HEK293 (cell line): ENCODE measurements around the gene LAMA2.

Source experiments
- CTCF ChIA-PET: fragments of 350-600 bp; formaldehyde crosslinking; extraction: SDS; loops from one replicate; lab custom pipeline; 2021; ENCODE audit warnings: antibody characterized with exemption; lab: Yijun Ruan, JAX
- POLR2A ChIA-PET: fragments of 300-600 bp; formaldehyde crosslinking; extraction: SDS; loops from one replicate; lab custom pipeline; 2020; ENCODE audit warnings: antibody characterized with exemption, inconsistent platforms; lab: Yijun Ruan, JAX
- H3K27ac ChIP-seq: fragments of 200-500 bp; sonication (Bioruptor generic); 2 replicates; pipeline ENCODE4 v1.5.1; 2014; ENCODE audit warnings: low read depth, low read length, control low read depth, inconsistent platforms; ENCODE audit errors: extremely low read depth
- H3K36me3 ChIP-seq, 2 experiments: fragments of 200-500 bp in 1 of 2; sonication (Bioruptor generic) in 1 of 2; 1 replicate in 1 of 2; 2 replicates in 1 of 2; pipeline ENCODE4 v1.5.1; 2014 to 2017; ENCODE audit warnings: inconsistent platforms in 2 of 2, low read length in 2 of 2; ENCODE audit not compliant: control insufficient read depth in 2 of 2, insufficient read depth in 1 of 2
- H3K4me1 ChIP-seq: fragments of 200-500 bp; sonication (Bioruptor generic); 2 replicates; pipeline ENCODE4 v1.5.1; 2014; ENCODE audit warnings: mild to moderate bottlenecking, low read length, inconsistent platforms; ENCODE audit not compliant: control insufficient read depth, insufficient read depth
- H3K4me3 ChIP-seq: 2 replicates; pipeline ENCODE4 v1.5.1; 2011; ENCODE audit warnings: low read depth, mild to moderate bottlenecking, control low read depth, low read length, moderate library complexity
- H3K9me3 ChIP-seq: fragments of 200-500 bp; sonication (Bioruptor generic); 2 replicates; pipeline ENCODE4 v1.5.1; 2014; ENCODE audit warnings: low read depth, low read length, inconsistent platforms; ENCODE audit not compliant: control insufficient read depth, insufficient read depth
- BCL6B ChIP-seq: fragments of 450-650 bp; formaldehyde crosslinking; IDR thresholded peaks from 2 replicates; pipeline ENCODE4 v1.5.1; 2017; ENCODE audit warnings: missing biosample characterization, missing genetic modification characterization
- GLI4 ChIP-seq: fragments of 450-650 bp; formaldehyde crosslinking; IDR thresholded peaks from 2 replicates; pipeline ENCODE4 v1.5.1; 2016; ENCODE audit warnings: missing biosample characterization, missing genetic modification characterization
- KLF16 ChIP-seq: fragments of 450-650 bp; formaldehyde crosslinking; IDR thresholded peaks from 2 replicates; pipeline ENCODE4 v1.5.1; 2017; ENCODE audit warnings: missing biosample characterization, missing genetic modification characterization
- KLF9 ChIP-seq: fragments of 450-650 bp; formaldehyde crosslinking; IDR thresholded peaks from 2 replicates; pipeline ENCODE4 v1.5.1; 2016; ENCODE audit warnings: missing biosample characterization, missing genetic modification characterization, low read depth
- OSR2 ChIP-seq: fragments of 450-650 bp; formaldehyde crosslinking; IDR thresholded peaks from 2 replicates; pipeline ENCODE4 v1.5.1; 2016; ENCODE audit warnings: missing biosample characterization, missing genetic modification characterization
- PBX3 ChIP-seq: sonication (generic); formaldehyde crosslinking; IDR thresholded peaks from 2 replicates; pipeline ENCODE4 v1.8.1; 2022; ENCODE audit warnings: mild to moderate bottlenecking, moderate library complexity, missing genetic modification reagents
- ZBTB20 ChIP-seq: fragments of 450-650 bp; formaldehyde crosslinking; IDR thresholded peaks from 2 replicates; pipeline ENCODE4 v1.5.1; 2016; ENCODE audit warnings: missing biosample characterization, missing genetic modification characterization
- ZBTB7A ChIP-seq: fragments of 450-650 bp; formaldehyde crosslinking; IDR thresholded peaks from 2 replicates; pipeline ENCODE4 v1.5.1; 2016; ENCODE audit warnings: low read depth, missing biosample characterization, missing genetic modification characterization
- ZNF211 ChIP-seq: fragments of 450-650 bp; formaldehyde crosslinking; IDR thresholded peaks from 2 replicates; pipeline ENCODE4 v1.5.1; 2016; ENCODE audit warnings: low read depth, missing biosample characterization, missing genetic modification characterization
- ZNF335 ChIP-seq: fragments of 450-650 bp; formaldehyde crosslinking; conservative IDR thresholded peaks from 2 replicates; pipeline ENCODE4 v1.5.1; 2016; ENCODE audit warnings: missing biosample characterization, missing genetic modification characterization
- ZNF510 ChIP-seq: fragments of 450-650 bp; formaldehyde crosslinking; IDR thresholded peaks from 2 replicates; pipeline ENCODE4 v1.5.1; 2018; ENCODE audit warnings: mild to moderate bottlenecking, missing genetic modification characterization, missing biosample characterization; ENCODE audit not compliant: insufficient replicate concordance
- ZNF514 ChIP-seq: fragments of 450-650 bp; formaldehyde crosslinking; IDR thresholded peaks from 2 replicates; pipeline ENCODE4 v1.5.1; 2016; ENCODE audit warnings: missing biosample characterization, missing genetic modification characterization
- ZNF529 ChIP-seq: fragments of 450-650 bp; formaldehyde crosslinking; IDR thresholded peaks from 2 replicates; pipeline ENCODE4 v1.5.1; 2017; ENCODE audit warnings: missing genetic modification characterization, missing biosample characterization; ENCODE audit not compliant: insufficient replicate concordance
- ZNF596 ChIP-seq: fragments of 450-650 bp; IDR thresholded peaks from 2 replicates; pipeline ENCODE4 v1.5.0; 2018; ENCODE audit warnings: missing biosample characterization, mild to moderate bottlenecking, missing genetic modification characterization, moderate library complexity
- ZNF701 ChIP-seq: fragments of 450-650 bp; formaldehyde crosslinking; IDR thresholded peaks from 2 replicates; pipeline ENCODE4 v1.5.1; 2016; ENCODE audit warnings: missing biosample characterization, missing genetic modification characterization
- ZNF76 ChIP-seq: fragments of 450-650 bp; formaldehyde crosslinking; IDR thresholded peaks from 2 replicates; pipeline ENCODE4; 2016; ENCODE audit warnings: low read depth, missing biosample characterization, missing genetic modification characterization, borderline replicate concordance
- ZSCAN30 ChIP-seq: fragments of 450-650 bp; IDR thresholded peaks from 2 replicates; pipeline ENCODE4 v1.5.1; 2018; ENCODE audit warnings: missing biosample characterization, mild to moderate bottlenecking, missing genetic modification characterization, moderate library complexity
- ZXDB ChIP-seq: fragments of 450-650 bp; formaldehyde crosslinking; IDR thresholded peaks from 2 replicates; pipeline ENCODE4 v1.5.1; 2016; ENCODE audit warnings: missing biosample characterization, missing genetic modification characterization
- TF ChIP-seq, protein P1 (sequence below): fragments of 450-650 bp; formaldehyde crosslinking; IDR thresholded peaks from 2 replicates; pipeline ENCODE4 v1.5.1; 2017; ENCODE audit warnings: missing biosample characterization, missing genetic modification characterization
- TF ChIP-seq, protein P2 (sequence below): fragments of 450-650 bp; formaldehyde crosslinking; conservative IDR thresholded peaks from 2 replicates; pipeline ENCODE4 v1.5.1; 2016; ENCODE audit warnings: low read depth, missing biosample characterization, missing genetic modification characterization

Gene LAMA2

DNA sequence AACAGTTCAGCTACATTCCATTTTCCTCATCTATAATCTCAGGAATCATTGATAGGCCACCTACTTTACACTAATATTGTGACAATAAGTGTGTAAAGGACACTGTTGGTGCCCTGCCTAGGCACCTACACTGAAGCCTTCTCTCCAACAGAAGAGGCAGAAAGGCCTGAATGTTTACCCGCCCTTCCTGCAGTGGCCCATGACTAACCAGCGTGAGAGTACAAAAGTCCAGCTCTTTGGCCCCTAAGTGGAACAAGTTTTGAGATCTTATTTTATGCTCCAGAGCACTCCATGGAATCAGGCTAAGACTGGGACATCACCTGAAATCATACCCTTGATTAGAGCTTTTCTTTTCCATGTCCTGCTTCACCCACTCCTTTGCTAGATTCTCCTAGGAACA lies 467.3 kb downstream of the LAMA2 start:
- no peaks in the 10 kb centered on the region for H3K4me1 ChIP-seq
- CTCF ChIA-PET: interaction anchor here (0.6 to 1.4 kb wide), 2 partner anchors 12 to 542 kb away, joined by 3 read pairs; no protein-coding TSS in a partner anchor
- no peak overlapping the region for H3K4me3 ChIP-seq
- POLR2A ChIA-PET: no interaction called here
- H3K9me3 ChIP-seq: no peaks in the 10 kb centered on the region
- H3K36me3 ChIP-seq: no peaks in the 10 kb centered on the region
- no peak overlapping the region for H3K27ac ChIP-seq
- TF ChIP-seq OSR2 (tag by site-specific recombination): no peak
- no peak for TF ChIP-seq ZNF596 (tag by site-specific recombination)
- TF ChIP-seq ZNF76 (tag by site-specific recombination): no peak
- TF ChIP-seq ZBTB20 (tag by site-specific recombination): no peak
- TF ChIP-seq, protein P1, sequence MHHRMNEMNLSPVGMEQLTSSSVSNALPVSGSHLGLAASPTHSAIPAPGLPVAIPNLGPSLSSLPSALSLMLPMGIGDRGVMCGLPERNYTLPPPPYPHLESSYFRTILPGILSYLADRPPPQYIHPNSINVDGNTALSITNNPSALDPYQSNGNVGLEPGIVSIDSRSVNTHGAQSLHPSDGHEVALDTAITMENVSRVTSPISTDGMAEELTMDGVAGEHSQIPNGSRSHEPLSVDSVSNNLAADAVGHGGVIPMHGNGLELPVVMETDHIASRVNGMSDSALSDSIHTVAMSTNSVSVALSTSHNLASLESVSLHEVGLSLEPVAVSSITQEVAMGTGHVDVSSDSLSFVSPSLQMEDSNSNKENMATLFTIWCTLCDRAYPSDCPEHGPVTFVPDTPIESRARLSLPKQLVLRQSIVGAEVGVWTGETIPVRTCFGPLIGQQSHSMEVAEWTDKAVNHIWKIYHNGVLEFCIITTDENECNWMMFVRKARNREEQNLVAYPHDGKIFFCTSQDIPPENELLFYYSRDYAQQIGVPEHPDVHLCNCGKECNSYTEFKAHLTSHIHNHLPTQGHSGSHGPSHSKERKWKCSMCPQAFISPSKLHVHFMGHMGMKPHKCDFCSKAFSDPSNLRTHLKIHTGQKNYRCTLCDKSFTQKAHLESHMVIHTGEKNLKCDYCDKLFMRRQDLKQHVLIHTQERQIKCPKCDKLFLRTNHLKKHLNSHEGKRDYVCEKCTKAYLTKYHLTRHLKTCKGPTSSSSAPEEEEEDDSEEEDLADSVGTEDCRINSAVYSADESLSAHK: no peak
- no peak for TF ChIP-seq KLF9
- no peak for TF ChIP-seq ZNF510 (tag by site-specific recombination)
- TF ChIP-seq ZXDB (tag by site-specific recombination): no peak
- TF ChIP-seq, protein P2, sequence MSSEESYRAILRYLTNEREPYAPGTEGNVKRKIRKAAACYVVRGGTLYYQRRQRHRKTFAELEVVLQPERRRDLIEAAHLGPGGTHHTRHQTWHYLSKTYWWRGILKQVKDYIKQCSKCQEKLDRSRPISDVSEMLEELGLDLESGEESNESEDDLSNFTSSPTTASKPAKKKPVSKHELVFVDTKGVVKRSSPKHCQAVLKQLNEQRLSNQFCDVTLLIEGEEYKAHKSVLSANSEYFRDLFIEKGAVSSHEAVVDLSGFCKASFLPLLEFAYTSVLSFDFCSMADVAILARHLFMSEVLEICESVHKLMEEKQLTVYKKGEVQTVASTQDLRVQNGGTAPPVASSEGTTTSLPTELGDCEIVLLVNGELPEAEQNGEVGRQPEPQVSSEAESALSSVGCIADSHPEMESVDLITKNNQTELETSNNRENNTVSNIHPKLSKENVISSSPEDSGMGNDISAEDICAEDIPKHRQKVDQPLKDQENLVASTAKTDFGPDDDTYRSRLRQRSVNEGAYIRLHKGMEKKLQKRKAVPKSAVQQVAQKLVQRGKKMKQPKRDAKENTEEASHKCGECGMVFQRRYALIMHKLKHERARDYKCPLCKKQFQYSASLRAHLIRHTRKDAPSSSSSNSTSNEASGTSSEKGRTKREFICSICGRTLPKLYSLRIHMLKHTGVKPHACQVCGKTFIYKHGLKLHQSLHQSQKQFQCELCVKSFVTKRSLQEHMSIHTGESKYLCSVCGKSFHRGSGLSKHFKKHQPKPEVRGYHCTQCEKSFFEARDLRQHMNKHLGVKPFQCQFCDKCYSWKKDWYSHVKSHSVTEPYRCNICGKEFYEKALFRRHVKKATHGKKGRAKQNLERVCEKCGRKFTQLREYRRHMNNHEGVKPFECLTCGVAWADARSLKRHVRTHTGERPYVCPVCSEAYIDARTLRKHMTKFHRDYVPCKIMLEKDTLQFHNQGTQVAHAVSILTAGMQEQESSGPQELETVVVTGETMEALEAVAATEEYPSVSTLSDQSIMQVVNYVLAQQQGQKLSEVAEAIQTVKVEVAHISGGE (tag by site-specific recombination): no peak
- TF ChIP-seq ZNF701 (tag by site-specific recombination): no peak
- no peak for TF ChIP-seq ZNF529 (tag by site-specific recombination)
- no peak for TF ChIP-seq ZNF211 (tag by site-specific recombination)
- TF ChIP-seq ZBTB7A (tag by site-specific recombination): no peak
- TF ChIP-seq PBX3: no peak
- no peak for TF ChIP-seq BCL6B (tag by site-specific recombination)
- no peak for TF ChIP-seq ZNF514 (tag by site-specific recombination)
- TF ChIP-seq GLI4 (tag by site-specific recombination): no peak
- no peak for TF ChIP-seq KLF16 (tag by site-specific recombination)
- TF ChIP-seq ZSCAN30: no peak
- TF ChIP-seq ZNF335 (tag by site-specific recombination): no peak
